GM13976 (cell line): Measurements from ENCODE around the gene RABL3.

ENCODE experiments used
- DNase-seq: peaks from one replicate; pipeline ENCODE4 v3.0.0; 2012; ENCODE audit warnings: low spot score
- CTCF ChIP-seq: IDR thresholded peaks from 2 replicates; pipeline ENCODE4 v1.5.1; 2012; ENCODE audit warnings: borderline replicate concordance, mild to moderate bottlenecking; ENCODE audit not compliant: insufficient read depth; ENCODE audit errors: extremely low read depth, missing control alignments, control extremely low read depth
- in situ Hi-C: fragments of 300-500 bp; cut with MboI; formaldehyde crosslinking; loops from one replicate; pipeline ENCODE4 v1.12.0; 2022; ENCODE audit warnings: low sequenced_read_pairs, mixed read lengths, inconsistent platforms; ENCODE audit not compliant: unreplicated experiment

The RABL3 gene

GRCh38 chr3:120636795-120637401 is 105.4 kb downstream of the RABL3 start:
- DNase-seq: no peak
- TF ChIP-seq CTCF: no peak
- in situ Hi-C loops: no loop called here
